GM12878 (cell line): Measurements from ENCODE around the gene MPC1. TPM values are rescaled to one million over a fixed set of nuclear protein-coding genes. Genes with fewer than 3 reads are reported as not detected.

Experiments
- BRCA1 ChIP-seq: IDR thresholded peaks from 2 replicates; pipeline ENCODE4 v1.6.1; 2011; ENCODE audit warnings: low read depth, low read length, improper control_type of control experiment
- CBX3 ChIP-seq: fragments of 200-600 bp; sonication (generic); IDR thresholded peaks from 2 replicates; pipeline ENCODE4 v1.6.1; 2016; ENCODE audit warnings: low read depth, borderline replicate concordance
- CREB1 ChIP-seq: IDR thresholded peaks from 2 replicates; pipeline ENCODE4 v1.6.1; 2012; ENCODE audit warnings: low read depth, mild to moderate bottlenecking, inconsistent platforms
- CUX1 ChIP-seq: IDR thresholded peaks from 2 replicates; pipeline ENCODE4 v1.6.1; 2012; ENCODE audit warnings: improper control_type of control experiment, low read depth, low read length; ENCODE audit not compliant: insufficient replicate concordance
- E4F1 ChIP-seq: fragments of 450-650 bp; IDR thresholded peaks from 2 replicates; pipeline ENCODE4 v1.6.1; 2018; ENCODE audit warnings: borderline replicate concordance, mild to moderate bottlenecking; ENCODE audit not compliant: partially characterized antibody
- ESRRA ChIP-seq: IDR thresholded peaks from 2 replicates; pipeline ENCODE4 v1.6.1; 2012; ENCODE audit warnings: mild to moderate bottlenecking, low read length, improper control_type of control experiment
- HCFC1 ChIP-seq: fragments of 150-350 bp; IDR thresholded peaks from 2 replicates; pipeline ENCODE4 v1.6.1; 2014; ENCODE audit warnings: low read length
- IRF3 ChIP-seq: fragments of 450-650 bp; IDR thresholded peaks from 2 replicates; pipeline ENCODE4 v1.6.1; 2014; ENCODE audit warnings: mild to moderate bottlenecking
- KAT2A ChIP-seq: conservative IDR thresholded peaks from 2 replicates; pipeline ENCODE4 v1.6.1; 2011; ENCODE audit warnings: low read depth, low read length; ENCODE audit not compliant: control insufficient read depth
- KLF5 ChIP-seq: fragments of 450-650 bp; IDR thresholded peaks from 2 replicates; pipeline ENCODE4 v1.6.1; 2014; ENCODE audit warnings: mild to moderate bottlenecking; ENCODE audit not compliant: partially characterized antibody
- MEF2A ChIP-seq: IDR thresholded peaks from 2 replicates; pipeline ENCODE4 v1.6.1; 2011; ENCODE audit warnings: low read depth, mild to moderate bottlenecking, low read length, moderate library complexity; ENCODE audit not compliant: insufficient read depth
- MTA2 ChIP-seq: fragments of 450-650 bp; IDR thresholded peaks from 2 replicates; pipeline ENCODE4 v1.6.1; 2016; ENCODE audit warnings: low read depth, mild to moderate bottlenecking, moderate library complexity
- NFIC ChIP-seq: IDR thresholded peaks from 2 replicates; pipeline ENCODE4 v1.6.1; 2012; ENCODE audit warnings: low read depth, mild to moderate bottlenecking, inconsistent platforms, low read length, moderate library complexity
- NR2F1 ChIP-seq: fragments of 450-650 bp; conservative IDR thresholded peaks from 2 replicates; pipeline ENCODE4 v1.6.1; 2017; ENCODE audit warnings: mild to moderate bottlenecking
- POLR2AphosphoS2 ChIP-seq: IDR thresholded peaks from 2 replicates; pipeline ENCODE4 v1.6.1; 2011; ENCODE audit warnings: low read depth, mild to moderate bottlenecking, low read length, improper control_type of control experiment, moderate library complexity
- RFX5 ChIP-seq: IDR thresholded peaks from 2 replicates; pipeline ENCODE4 v1.6.1; 2011; ENCODE audit warnings: low read depth, low read length, improper control_type of control experiment
- SIX5 ChIP-seq: IDR thresholded peaks from 2 replicates; pipeline ENCODE4 v1.6.1; 2011; ENCODE audit warnings: mild to moderate bottlenecking, low read depth, low read length, moderate library complexity; ENCODE audit not compliant: severe bottlenecking
- SPI1 ChIP-seq: IDR thresholded peaks from 2 replicates; pipeline ENCODE4 v1.6.1; 2011; ENCODE audit warnings: low read depth, mild to moderate bottlenecking, low read length, moderate library complexity, borderline replicate concordance; ENCODE audit not compliant: insufficient read depth
- SUZ12 ChIP-seq: fragments of 200-600 bp; sonication (generic); IDR thresholded peaks from one replicate; pipeline ENCODE4 v1.6.1; 2018; ENCODE audit warnings: antibody characterized with exemption, mild to moderate bottlenecking; ENCODE audit not compliant: unreplicated experiment
- TARDBP ChIP-seq: IDR thresholded peaks from 2 replicates; pipeline ENCODE4 v1.6.1; 2016; ENCODE audit warnings: borderline replicate concordance
- TCF3 ChIP-seq: IDR thresholded peaks from 2 replicates; pipeline ENCODE4 v1.6.1; 2012; ENCODE audit warnings: low read depth, mild to moderate bottlenecking, low read length, borderline replicate concordance; ENCODE audit not compliant: insufficient read depth
- ZBED1 ChIP-seq: IDR thresholded peaks from 2 replicates; pipeline ENCODE4 v1.6.1; 2016; ENCODE audit warnings: borderline replicate concordance
- polyA plus RNA-seq, 11 experiments: library from polyadenylated mRNA; depleted of rRNA in 4 of 11; unstranded in 6 of 11; stranded (reverse) in 5 of 11; fragments of >200 nt; fragmentation: Nextera tagmentation in 4 of 11; fragmentation: Illumina TruSeq in 1 of 11; extraction: Ambion mirVana in 4 of 11; extraction: Trizol in 1 of 11; gene quantifications; 1 replicate in 1 of 11; 2 replicates in 10 of 11; pipeline versions ENCODE4 v1.2.1 to v1.2.3, GENCODE V29; 2011 to 2016; ENCODE audit warnings: inconsistent platforms in 2 of 11, missing spikeins in 2 of 11, low read depth in 1 of 11
- total RNA-seq, 4 experiments: library from RNA; depleted of rRNA in 3 of 4; stranded (reverse); fragments of >200 nt in 3 of 4; fragmentation: Illumina TruSeq in 1 of 4; extraction: Trizol in 1 of 4; gene quantifications; 2 replicates each; pipeline versions ENCODE4 v1.2.1 to v1.2.3, GENCODE V29; 2013 to 2021

Gene MPC1
- total and polyA plus RNA-seq, 10 of the 15 experiments (the other 5 are each of a cell fraction or from before 2014, with no cell fraction given), result 53.2 to 177 (median 78.8) TPM

GRCh38 chr6:166382933-166383801 is at the start of gene MPC1 (continued):
- TF ChIP-seq E4F1, result peak; percentile 99
- no peak; the same call in 1 of the 2 replicates for TF ChIP-seq NFIC
- TF ChIP-seq MEF2A, result no peak
- peak; percentile 67; the same call in 1 of the 2 replicates for TF ChIP-seq CREB1
- no peak for TF ChIP-seq MTA2
- TF ChIP-seq KLF5, result no peak
- TF ChIP-seq CUX1, result no peak
- TF ChIP-seq NR2F1, result peak; percentile 93
- TF ChIP-seq RFX5, result peak; percentile 80; the same call in 1 of the 2 replicates
- no peak for TF ChIP-seq KAT2A
- peak; percentile 20 for TF ChIP-seq SIX5
- TF ChIP-seq SPI1, result no peak
- 0 out of 2 replicates have a peak, but pooled peaks have one; percentile 18 for TF ChIP-seq TCF3
- TF ChIP-seq ZBED1, result no peak; the same call in 1 of the 2 replicates
- TF ChIP-seq SUZ12, result no peak
- peak; percentile 65; the same call in 1 of the 2 replicates for TF ChIP-seq IRF3
- no peak; the same call in 1 of the 2 replicates for TF ChIP-seq ESRRA
- TF ChIP-seq TARDBP, result no peak
- TF ChIP-seq BRCA1, result no peak
- TF ChIP-seq POLR2AphosphoS2, result peak; percentile 52; the same call in 1 of the 2 replicates
- peak; percentile 25; the same call in 1 of the 2 replicates for TF ChIP-seq HCFC1
- TF ChIP-seq CBX3, result no peak
